DND-41 (cell line): Measurements from ENCODE around the gene ATXN1.

Experiments
- ATAC-seq: fragments of 200-7000 bp; cut with Tn5 transposase; 3 replicates; pipeline ENCODE4 v1.9.1; 2021; ENCODE audit warnings: low read depth; ENCODE audit not compliant: insufficient read depth
- DNase-seq: peaks from one replicate; pipeline ENCODE4 v3.0.0-alpha.2; 2020
- H2AFZ ChIP-seq: 2 replicates; pipeline ENCODE4 v1.6.0; 2012; ENCODE audit warnings: low read depth, low read length
- H3K27ac ChIP-seq: 2 replicates; pipeline ENCODE4 v1.5.1; 2012; ENCODE audit warnings: low read length, inconsistent platforms
- H3K27me3 ChIP-seq: fragments of 200-600 bp; sonication (generic); 2 replicates; pipeline ENCODE4 v1.6.0; 2012; ENCODE audit warnings: low read length, mild to moderate bottlenecking, inconsistent platforms; ENCODE audit not compliant: insufficient read depth, poor library complexity
- H3K36me3 ChIP-seq: 2 replicates; pipeline ENCODE4 v1.5.1; 2012; ENCODE audit warnings: low read length, inconsistent platforms; ENCODE audit not compliant: insufficient read depth
- H3K4me1 ChIP-seq: 2 replicates; pipeline ENCODE4 v1.5.1; 2012; ENCODE audit warnings: mild to moderate bottlenecking, low read length; ENCODE audit not compliant: insufficient read depth
- H3K4me2 ChIP-seq: 2 replicates; pipeline ENCODE4 v1.6.0; 2012; ENCODE audit warnings: mild to moderate bottlenecking, moderate library complexity, low read length, inconsistent platforms; ENCODE audit not compliant: insufficient read depth
- H3K4me3 ChIP-seq, 2 experiments: fragments of 200-600 bp in 1 of 2; shearing (Covaris generic) in 1 of 2; 2 replicates each; pipeline ENCODE4 v1.5.1; 2012 to 2016; ENCODE audit warnings: inconsistent platforms in 2 of 2, low read length in 2 of 2, mild to moderate bottlenecking in 2 of 2, low read depth in 1 of 2, moderate library complexity in 1 of 2
- H3K79me2 ChIP-seq: 2 replicates; pipeline ENCODE4 v1.6.0; 2012; ENCODE audit warnings: low read length, inconsistent platforms; ENCODE audit not compliant: insufficient read depth
- H3K9ac ChIP-seq: 2 replicates; pipeline ENCODE4 v1.6.0; 2012; ENCODE audit warnings: low read depth, mild to moderate bottlenecking, inconsistent platforms, low read length, moderate library complexity
- H3K9me3 ChIP-seq: 2 replicates; pipeline ENCODE4 v1.5.1; 2012; ENCODE audit warnings: low read length, moderate library complexity, mild to moderate bottlenecking, inconsistent platforms; ENCODE audit not compliant: insufficient read depth, severe bottlenecking
- H4K20me1 ChIP-seq: 2 replicates; pipeline ENCODE4 v1.6.0; 2012; ENCODE audit warnings: low read length; ENCODE audit not compliant: insufficient read depth
- EZH2 ChIP-seq: IDR thresholded peaks from 3 replicates; pipeline ENCODE4 v1.6.1; 2012; ENCODE audit warnings: borderline replicate concordance, low read depth, mild to moderate bottlenecking, moderate library complexity, low read length, inconsistent platforms; ENCODE audit not compliant: severe bottlenecking
- TF ChIP-seq, protein P1 (sequence below): IDR thresholded peaks from 2 replicates; pipeline ENCODE4 v1.5.1; 2012; ENCODE audit warnings: borderline replicate concordance, low read length, moderate library complexity, mild to moderate bottlenecking; ENCODE audit not compliant: poor library complexity, severe bottlenecking; ENCODE audit errors: extremely low read depth

ATXN1 gene

GRCh38 chr6:16755544-16755943, 5.7 kb downstream of the ATXN1 start:
- DNase-seq: no peak

GRCh38 chr6:16754876-16755275, 6.4 kb downstream of the ATXN1 start:
- Histone ChIP-seq H3K27ac (no peak overlapping the region), H3K36me3 (no peaks in the 10 kb centered on the region), H3K4me3 (no peak overlapping the region), H2AFZ (no peak overlapping the region), H3K9ac (no peak overlapping the region), H3K4me2 (no peak overlapping the region), H3K27me3 (peaks cover 25% of the 10 kb centered on the region), H3K9me3 (no peaks in the 10 kb centered on the region), H4K20me1 (no peaks in the 10 kb centered on the region), H3K4me1 (peaks cover 10% of the 10 kb centered on the region), H3K79me2 (no peaks in the 10 kb centered on the region)
- TF ChIP-seq EZH2: no peak
- TF ChIP-seq, protein P1, sequence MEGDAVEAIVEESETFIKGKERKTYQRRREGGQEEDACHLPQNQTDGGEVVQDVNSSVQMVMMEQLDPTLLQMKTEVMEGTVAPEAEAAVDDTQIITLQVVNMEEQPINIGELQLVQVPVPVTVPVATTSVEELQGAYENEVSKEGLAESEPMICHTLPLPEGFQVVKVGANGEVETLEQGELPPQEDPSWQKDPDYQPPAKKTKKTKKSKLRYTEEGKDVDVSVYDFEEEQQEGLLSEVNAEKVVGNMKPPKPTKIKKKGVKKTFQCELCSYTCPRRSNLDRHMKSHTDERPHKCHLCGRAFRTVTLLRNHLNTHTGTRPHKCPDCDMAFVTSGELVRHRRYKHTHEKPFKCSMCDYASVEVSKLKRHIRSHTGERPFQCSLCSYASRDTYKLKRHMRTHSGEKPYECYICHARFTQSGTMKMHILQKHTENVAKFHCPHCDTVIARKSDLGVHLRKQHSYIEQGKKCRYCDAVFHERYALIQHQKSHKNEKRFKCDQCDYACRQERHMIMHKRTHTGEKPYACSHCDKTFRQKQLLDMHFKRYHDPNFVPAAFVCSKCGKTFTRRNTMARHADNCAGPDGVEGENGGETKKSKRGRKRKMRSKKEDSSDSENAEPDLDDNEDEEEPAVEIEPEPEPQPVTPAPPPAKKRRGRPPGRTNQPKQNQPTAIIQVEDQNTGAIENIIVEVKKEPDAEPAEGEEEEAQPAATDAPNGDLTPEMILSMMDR: no peak
- ATAC-seq: no peak
- DNase-seq: no peak

More at GRCh38 chr6:16755544-16755943, 5.7 kb downstream of the ATXN1 start:
- Histone ChIP-seq H3K9ac (no peak overlapping the region), H2AFZ (no peak overlapping the region), H3K36me3 (no peaks in the 10 kb centered on the region), H3K9me3 (no peaks in the 10 kb centered on the region), H3K27me3 (peaks cover 31% of the 10 kb centered on the region), H3K4me1 (peaks cover 11% of the 10 kb centered on the region), H3K27ac (no peak overlapping the region), H3K79me2 (no peaks in the 10 kb centered on the region), H3K4me3 (no peak overlapping the region), H4K20me1 (no peaks in the 10 kb centered on the region), H3K4me2 (no peak overlapping the region)
- ATAC-seq: no peak
- TF ChIP-seq, protein P1: no peak
- no peak for TF ChIP-seq EZH2

DNA sequence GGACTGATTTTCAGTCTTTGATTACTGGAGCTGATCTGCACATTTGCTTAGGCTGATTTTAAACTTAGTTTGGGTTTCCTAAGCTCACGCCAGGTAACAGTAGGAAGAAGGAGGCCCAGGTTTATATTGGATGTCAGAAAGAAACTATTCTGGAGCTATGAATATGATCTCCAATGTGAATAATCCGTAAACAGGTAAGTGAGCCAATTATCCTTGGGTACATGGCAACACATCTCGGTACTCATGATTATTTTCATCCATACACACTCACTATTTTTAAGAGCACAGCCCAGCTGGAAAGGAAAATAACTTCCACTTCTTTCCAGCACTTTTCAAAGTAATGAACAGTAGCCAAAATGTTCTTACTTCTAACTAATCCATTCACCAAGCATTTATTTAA, 7.0 kb downstream of the ATXN1 start:
- Histone ChIP-seq H3K9ac (no peak overlapping the region), H4K20me1 (no peaks in the 10 kb centered on the region), H3K27me3 (peaks cover 19% of the 10 kb centered on the region), H3K4me3 (no peak overlapping the region), H3K9me3 (no peaks in the 10 kb centered on the region), H3K36me3 (no peaks in the 10 kb centered on the region), H3K79me2 (no peaks in the 10 kb centered on the region), H2AFZ (no peak overlapping the region), H3K4me2 (no peak overlapping the region), H3K27ac (no peak overlapping the region), H3K4me1 (peaks cover 4% of the 10 kb centered on the region; the same call in 1 of the 2 replicates)
- DNase-seq: no peak
- ATAC-seq: no peak
- TF ChIP-seq, protein P1: no peak
- no peak for TF ChIP-seq EZH2

GRCh38 chr6:16753341-16753740, 7.9 kb downstream of the ATXN1 start:
- Histone ChIP-seq H3K9me3 (no peaks in the 10 kb centered on the region), H3K36me3 (no peaks in the 10 kb centered on the region), H3K4me1 (no peaks in the 10 kb centered on the region), H3K9ac (no peak overlapping the region), H3K27me3 (peaks cover 10% of the 10 kb centered on the region), H3K79me2 (no peaks in the 10 kb centered on the region), H2AFZ (no peak overlapping the region), H3K4me3 (no peak overlapping the region), H3K4me2 (no peak overlapping the region), H4K20me1 (no peaks in the 10 kb centered on the region), H3K27ac (no peak overlapping the region)
- TF ChIP-seq EZH2: no peak
- TF ChIP-seq, protein P1: no peak
- DNase-seq (no peak), ATAC-seq (no peak)
